GM18868 (cell line): ENCODE results near the gene GATA2.

ENCODE experiments used
- ATAC-seq: cut with Tn5 transposase; IDR thresholded peaks from one replicate; pipeline ENCODE4 v1.9.1; 2021; ENCODE audit warnings: mild to moderate bottlenecking, moderate library complexity; ENCODE audit not compliant: unreplicated experiment

The GATA2 gene

DNA sequence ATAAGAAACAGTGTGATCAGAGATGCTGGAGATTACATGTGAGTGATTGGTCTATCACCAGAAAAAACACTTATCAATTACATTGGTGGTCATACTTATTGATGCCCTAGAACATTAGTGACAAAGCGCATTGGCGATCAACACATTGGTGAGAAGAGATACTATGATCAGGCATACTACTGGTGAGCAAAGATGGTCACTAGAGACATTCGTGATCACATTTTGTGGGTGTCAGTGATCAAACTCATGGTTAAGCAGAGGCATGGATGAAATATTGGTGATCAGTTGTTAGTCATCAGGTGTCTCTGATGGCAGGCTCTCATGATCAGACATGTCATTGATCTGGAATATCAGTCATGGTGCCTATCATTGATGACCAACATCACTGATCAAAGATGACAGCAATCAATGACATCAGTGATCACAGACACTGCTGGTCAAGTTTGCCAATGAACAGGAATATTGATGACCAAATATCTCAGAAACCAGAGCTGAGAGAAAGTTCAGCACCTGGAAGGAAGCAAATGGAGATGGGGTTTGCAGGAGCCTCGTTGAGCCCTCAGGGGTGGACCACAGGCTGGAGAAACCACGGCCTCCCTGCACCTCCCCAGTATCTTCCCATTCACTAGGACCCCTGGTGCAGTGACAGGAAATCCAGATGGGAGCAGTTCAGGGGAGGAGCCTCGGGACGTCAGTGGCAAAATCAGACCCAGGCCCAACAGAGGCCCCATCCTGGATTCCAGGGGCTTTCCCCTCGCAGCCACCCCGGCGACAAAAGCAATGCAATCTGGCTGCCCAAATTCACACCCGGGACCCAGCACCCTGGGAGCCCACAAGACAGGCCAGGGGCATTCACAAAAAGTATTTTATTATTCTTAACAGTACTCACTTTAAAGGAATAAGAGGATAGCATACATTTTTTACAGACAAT, 14.2 kb downstream of the GATA2 start:
- ATAC-seq = no peak

DNA sequence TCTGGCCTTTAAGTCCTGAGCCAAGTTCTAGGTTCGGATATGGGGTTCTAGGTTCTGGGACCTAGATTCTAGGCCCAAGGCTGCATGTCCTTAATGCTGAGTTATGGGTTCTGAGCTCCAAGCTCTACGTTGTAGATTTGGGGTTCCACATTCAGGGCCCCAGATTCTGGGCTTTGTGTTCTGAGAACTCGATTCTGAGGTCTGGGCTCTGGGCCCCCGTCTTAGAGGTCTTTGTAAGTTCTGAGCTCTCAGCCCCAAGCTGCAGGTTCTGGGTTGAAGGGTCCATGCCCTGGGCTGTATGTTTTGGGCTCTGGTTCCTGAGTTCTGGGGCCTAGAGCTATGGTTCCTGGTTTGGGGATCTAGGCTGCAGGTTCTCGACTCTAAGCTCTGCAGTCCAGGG, 16.3 kb downstream of the GATA2 start:
- no peak for ATAC-seq

DNA sequence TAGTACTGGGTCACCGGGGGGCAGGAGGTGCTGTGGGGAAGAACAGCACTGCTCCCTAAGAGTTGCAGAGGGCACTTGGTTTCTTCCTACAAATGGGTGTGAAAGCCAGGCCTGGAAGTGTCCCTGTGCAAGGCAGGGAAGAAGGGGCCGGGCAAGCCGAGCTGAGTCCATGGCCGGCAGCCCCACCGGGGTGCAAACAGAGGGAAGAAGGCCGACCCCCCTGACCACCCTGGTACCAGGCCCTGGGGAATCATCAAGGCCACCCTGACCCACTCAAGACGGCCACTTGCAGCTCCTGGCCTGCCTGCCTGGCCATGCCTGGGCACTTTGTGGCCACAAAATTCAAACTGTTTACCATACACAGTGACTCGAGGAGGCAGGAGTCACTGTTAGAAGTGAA, 17.6 kb downstream of the GATA2 start:
- ATAC-seq = no peak

DNA sequence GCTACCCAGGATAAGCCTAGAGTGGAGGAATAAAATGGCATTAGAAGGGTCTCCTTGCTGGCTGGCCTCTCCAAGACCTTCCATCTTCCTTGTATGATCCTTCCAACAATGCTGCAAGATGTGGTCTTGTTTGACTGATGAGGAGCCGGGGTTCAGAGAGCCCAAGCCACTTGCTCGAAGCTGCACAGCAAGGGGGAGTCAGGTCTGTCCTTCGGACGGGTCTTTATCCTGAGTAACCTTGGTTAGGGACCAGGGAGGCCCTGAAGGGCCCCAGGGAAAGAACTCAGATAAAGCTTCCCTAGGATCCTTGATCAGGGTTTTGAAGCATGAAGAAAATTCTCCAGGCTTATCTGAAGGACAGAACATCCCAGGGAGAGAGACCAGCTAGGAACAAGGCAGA, 19.3 kb downstream of the GATA2 start:
- no peak for ATAC-seq

DNA sequence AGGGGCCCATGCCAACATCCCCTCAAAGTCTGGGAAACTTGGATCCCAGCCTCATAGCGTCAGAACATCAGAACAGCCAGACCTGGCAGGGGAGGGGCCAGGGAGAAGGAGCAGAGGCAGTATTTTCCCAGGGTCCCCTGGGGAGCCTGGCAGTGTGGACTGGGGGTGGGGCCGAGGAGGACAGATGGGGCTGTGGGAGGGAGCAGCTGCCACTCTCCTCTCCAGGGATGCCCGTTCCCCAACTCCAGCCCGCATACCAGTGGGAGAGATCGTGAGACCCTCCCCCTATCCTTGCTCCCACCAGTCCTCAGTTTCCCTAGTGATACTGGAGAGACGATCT, 19.9 kb downstream of the GATA2 start:
- ATAC-seq = no peak

DNA sequence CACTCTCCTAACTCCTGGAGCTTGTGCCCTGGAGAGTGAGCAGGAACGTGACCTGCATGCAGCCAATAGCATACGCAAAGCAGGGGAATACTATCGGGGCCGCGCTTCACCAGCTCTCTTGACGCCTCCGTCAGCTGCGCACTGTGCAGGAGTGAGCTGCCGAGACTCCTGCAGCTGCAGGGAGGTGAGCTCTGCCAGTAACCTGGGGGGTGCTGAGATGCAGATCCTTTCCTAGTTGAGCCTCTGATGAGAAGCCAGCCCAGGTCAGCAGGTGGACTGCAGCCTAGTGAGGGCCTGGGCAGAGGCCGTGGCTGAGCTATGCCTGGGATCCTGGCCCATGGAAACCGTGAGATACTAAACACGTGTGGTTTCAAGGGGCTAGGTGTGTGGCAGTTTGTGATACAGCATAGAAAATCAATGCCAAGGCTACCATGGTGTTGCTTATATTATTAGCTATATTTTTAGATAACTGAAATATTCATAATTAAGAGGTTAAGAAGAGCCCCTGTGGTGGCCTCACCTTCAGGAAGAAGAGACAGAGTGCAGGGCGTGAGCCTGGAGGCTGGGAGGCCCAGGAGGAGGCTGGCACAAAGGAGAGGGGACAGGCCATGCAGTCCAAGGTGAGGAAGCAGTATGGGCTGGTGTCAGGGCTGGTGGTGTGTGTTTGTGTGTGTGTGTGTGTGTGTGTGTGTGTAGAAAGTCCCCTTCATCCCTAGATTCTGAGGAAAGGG, 20.4 kb downstream of the GATA2 start:
- no peak for ATAC-seq

DNA sequence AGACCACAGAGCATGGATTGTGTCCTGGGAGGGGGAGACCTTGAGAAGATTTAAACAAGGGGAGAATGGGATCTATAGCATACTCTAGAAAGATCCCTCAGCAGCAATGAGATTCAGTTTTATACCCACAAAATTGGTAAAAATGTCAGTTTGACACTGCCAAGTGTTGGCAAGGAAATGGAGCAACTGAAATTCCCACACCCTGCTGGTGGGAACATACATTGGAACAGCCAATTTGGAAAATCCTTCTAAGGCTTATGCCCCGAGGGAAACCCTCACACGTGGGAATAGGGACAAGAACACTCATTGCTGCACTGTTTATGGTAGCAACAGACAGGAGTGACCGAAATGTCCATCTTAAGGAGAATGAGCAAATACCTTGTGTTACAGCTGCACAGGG, 21.3 kb downstream of the GATA2 start:
- no peak for ATAC-seq

DNA sequence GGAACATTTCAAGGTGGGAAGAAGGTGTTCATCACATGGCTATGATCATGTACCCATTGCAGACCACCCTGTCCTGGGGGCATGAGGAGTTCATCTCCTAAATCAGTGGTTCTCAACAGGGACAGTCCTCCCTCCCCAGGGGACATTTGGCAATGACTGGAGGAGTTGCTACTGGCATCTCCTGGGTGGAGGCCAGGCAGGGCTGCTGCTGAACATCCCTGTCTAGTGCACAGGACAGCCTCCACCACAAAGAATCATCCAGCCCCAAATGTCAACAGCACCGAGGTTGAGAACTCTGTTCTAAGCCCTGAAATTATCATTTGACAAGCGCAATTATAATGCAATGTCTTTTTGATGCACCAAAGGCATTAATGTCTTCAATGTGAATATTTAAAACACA, 21.9 kb downstream of the GATA2 start:
- ATAC-seq = no peak

DNA sequence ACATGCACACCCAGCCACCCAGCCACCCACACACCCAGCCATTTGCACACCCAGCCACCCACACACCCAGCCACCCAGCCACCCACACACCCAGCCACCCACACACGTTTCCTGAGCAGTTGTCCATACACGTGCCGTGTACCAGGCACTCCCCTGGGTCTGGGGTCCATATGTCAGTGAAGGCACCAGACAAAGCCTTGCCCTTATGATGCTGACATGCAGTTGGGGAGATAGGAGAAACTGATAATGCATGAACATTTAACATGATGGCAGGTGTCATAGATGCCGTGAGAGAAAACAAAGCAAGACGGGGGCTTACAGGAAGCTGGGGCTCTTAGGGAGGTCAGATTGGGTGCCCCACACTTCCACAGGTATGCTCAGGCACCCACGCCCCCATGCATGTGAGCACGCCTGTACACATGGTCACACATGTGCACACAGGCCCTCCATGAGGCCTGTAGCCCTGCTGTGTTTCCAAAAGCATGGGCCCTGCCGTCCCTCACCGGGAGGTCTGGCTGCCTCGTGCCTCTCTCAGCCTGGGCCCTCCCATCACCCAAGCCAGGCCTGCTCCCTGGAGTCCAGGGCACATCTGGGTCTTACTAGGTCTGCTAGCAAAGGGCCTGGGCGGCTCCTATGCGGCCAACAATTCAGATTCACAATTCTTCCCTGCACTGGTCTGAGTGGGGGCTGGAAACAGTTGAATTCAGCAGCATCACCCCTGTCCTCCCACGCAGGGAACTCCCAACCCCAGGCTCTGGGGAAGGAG, 22.7 kb downstream of the GATA2 start:
- ATAC-seq = no peak

DNA sequence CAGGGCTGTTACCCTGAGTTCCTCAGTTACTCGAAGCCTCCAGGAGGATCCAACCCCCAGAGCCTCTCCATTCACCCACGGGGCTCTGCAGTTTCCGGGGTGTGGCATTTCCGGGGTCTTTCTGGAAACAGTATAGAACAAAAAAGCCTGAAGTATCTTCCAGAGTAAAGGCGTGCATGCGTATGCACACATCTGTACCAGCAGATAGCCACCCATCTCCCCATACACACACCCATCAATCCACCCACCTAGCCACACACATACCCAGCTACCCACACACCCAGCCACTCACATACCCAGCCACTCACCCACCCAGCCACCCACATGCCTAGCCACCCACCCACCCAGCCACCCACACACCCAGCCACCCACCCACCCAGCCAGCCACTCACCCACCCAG, 23.4 kb downstream of the GATA2 start:
- ATAC-seq = no peak

DNA sequence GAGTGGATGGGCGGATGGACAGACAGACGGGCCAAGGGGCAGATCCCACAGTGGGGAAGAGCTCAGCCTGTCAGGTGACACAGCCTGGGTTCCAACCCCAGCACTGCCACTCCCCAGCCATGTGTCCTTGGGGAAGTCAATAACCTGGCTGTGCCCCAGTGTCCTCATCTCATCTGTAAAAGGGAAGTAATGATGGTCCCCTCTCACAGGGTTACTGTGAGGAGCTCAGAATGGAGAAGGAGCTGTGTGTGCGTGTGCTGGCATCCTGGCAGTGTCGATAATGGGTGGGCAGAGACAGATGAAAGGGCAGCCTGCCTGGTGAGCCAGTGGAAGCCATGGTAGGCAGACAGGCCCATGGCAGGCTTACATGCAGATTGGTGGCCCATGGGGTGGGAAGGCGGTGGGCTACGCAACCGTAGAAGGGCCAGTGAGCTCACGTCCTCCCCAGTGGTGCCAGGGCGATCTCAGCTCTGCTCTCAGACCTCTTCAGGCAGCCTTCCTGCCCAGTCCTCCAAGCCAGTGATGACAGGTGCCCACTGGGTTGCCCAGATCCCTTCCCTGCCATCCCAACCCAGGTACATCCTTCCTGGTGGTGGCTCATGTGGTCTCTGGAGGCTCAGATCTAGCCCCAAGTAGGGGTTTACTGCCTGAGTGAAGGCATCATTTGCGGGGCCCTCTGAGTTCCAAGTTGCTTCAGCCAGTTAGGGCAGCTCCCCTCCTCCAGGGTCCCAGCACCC, 24.0 kb downstream of the GATA2 start:
- no peak for ATAC-seq

DNA sequence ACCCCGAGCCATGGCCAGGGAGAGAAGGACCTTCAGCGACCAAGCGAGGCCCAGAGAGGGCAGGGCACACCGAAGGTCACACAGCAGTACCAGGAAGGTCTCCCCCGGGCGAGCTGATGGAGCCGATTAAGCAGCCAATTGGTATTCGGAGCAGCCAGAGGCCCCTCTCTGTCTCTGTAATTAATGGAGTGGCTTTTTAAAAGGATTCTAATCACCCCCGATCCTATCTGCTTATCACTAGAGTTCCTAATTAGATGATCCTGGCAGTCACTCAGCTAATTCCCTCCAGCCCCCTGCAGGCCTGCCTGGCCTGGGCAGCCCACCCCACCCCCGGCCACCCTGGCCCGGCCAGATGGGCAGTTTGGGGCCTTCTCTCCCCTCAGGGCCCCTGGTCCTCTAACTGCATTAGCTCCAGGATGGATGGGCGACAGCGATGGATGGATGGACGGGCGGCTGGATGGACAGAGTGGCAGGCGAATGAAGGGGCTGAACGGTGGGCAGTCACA, 24.7 kb downstream of the GATA2 start:
- ATAC-seq = no peak

DNA sequence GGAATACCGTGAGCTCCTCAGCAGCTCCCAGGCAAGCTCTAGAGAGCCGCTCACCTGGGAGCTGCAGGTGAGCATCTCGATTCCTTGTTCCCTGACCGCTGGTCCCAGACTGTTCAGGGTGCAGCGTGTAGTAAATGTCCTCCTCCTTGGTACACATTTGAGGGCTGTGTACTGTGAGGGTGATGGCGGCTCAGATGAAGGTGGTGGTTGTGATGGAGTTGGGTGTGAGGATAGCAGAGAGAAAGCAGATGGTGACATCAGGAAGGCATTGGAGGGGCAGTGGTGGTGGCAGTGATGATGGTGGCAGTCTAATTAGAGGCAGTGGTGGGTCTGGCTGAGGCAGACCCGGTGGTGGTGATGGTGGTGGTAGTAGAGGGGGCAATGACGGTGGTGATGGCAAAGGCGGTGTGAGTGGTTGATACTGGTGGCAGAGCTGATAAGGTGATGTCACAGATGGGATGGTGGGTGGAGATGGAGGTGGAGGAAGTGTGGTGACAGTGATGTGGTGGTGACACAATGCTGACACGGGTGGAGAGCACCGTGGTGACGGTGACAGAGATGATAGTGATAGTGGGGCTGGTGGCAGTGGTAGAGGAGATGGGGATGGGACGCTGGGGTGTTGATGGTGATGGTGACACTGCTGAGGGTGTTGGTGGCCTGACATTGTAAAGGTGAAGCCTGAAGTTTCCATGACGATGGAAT, 26.0 kb downstream of the GATA2 start, which contains the start of gene DNAJB8:
TSS of gene DNAJB8 (minus strand) at position 51 of the 702 bp plus-strand sequence. CDS start 3,645 bp downstream, outside the sequence.
- no peak for ATAC-seq

DNA sequence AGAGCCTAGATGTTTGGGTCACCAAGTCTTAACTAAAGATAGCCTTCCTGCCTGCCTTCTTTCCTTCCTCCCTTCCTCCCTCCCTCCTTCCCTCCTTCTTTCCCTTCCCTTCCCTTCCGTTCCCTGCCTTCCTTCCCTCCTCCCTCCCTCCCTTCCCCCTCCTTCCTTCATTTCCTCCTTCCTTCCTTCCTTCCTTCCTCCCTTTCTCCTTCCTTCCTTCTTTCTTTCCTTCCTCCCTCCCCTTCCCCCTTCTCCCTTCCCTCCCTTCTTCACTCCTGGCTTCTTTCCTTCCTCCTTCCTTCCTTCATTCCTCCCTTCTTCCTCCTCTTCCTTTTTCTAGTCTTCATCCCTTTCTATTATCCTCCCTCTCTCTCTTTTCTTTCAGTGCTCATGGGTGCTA, 28.3 kb downstream of the GATA2 start:
- ATAC-seq = no peak

DNA sequence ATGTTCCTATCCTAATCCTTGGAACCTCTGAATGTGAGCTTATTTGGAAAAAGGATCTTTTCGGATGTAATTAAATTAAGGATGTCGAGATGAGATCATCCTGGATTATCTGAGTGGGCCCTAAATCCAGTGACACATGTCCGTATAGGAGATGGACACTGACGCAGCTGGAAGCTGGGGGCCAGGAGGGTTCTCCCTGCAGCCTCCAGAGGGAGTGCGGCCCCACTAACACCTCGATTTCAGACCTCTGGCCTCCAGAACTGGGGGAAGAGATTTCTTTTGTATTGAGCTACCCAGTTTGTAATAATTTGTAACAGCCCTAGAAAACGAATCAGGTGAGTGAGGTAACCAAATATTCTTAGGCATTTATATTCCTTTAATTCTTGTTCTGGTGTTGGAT, 28.8 kb downstream of the GATA2 start:
- no peak for ATAC-seq

DNA sequence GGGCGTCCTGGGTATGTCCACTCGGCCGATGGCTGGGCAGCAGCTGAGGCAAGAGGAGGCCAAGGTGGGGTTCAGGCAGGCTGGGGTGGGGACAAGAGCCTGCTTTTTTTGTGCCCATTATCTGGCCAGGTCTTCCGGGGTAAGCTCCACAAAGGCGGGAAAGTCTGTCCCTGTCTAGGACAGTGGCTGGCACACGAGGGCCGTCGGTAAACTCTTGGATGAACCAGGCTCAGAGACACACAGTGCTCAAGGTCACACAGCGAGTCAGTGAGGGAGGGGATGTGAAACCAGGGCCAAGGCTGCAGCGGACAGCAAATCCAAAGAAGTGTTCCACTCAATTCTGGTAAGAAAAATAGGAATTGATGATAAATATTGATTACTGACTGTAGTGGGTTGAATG, 29.2 kb downstream of the GATA2 start:
- no peak for ATAC-seq

DNA sequence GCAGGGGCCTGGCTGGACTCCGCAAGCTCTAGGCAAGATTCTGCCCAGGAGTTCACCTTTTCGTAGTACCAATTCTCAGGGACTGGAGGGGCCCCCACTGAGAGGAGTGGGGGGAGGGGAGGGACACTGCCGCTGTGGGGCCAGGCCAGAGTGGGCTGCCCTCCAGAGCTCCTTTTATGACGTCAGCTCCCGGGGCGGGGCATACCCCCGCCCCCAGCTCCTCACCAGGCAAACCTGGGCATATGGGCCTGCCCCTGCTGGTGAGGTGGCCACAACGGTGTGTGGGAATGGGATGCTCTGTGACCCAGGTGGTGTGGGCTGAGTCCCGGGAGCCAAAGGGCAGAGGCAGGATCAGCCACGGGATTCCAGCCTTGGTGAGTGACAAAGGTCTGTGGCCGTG, 29.6 kb downstream of the GATA2 start:
- no peak for ATAC-seq

DNA sequence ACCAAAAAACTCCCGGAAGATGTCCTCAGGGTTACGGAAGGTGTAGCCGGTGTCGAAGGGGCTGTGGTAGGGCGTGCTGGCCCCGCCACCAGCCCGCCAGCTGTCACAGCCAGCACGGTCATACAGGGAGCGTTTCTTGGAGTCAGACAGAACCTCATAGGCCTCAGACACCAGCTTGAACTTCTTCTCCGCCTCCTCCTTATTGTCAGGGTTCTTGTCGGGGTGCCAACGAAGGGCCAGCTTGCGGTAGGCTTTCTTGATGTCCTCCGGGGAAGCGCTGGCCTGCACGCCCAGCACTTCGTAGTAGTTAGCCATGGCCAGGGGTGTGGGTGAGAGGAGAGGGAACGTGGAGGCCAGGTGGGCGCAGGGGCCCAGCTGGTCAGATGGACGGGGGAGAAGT, 30.1 kb downstream of the GATA2 start:
- no peak for ATAC-seq

DNA sequence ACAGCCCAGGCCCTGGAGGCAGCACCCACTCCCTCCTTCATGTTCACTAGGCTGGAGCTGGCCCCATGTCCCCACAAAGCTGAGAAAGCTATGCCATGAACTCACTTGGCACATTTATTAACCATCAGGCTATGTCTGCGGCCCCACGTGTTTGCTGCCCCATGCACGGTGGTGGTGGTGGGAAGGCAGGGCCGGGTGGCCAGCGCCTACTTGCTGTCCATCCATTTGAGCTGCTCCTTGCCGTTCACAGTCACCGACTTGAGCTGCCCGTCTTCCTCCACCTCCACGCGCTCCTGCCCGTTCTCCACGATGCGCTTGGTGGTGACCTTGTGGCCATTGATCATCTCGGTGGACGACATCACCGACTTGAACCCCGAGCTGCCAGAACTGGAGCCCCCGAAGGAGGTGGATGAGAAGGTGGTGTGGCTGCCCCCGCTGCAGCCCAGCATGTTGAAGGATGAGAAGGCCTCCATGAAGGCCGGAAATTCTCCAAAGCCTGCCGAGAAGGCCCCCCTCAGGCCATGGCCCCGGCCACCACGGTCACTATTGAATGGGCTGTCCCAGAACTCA, 30.6 kb downstream of the GATA2 start:
- no peak for ATAC-seq

DNA sequence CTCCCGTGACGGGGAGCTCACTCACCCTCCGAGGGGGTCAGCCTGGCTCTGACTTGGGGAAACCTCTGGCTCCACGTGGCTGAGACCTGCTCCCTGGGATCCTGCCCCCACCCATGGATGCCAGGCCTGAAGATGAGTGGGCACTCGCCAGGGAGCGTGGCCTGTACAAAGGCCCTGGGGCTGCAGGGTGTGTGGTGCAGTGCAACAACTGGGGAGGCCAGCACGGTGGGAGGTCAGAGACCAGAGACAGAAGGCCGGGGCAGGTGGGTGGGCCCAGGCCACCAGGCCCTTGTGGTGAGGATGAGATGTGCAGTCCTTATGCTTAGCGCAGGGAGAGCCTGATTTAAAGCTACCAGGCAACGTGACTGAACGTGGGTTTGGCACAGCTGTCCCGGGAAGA, 31.3 kb downstream of the GATA2 start:
- no peak for ATAC-seq
